ENCODE measurements around the gene HBG1. TPM values are rescaled to one million over a fixed set of nuclear protein-coding genes. Genes with fewer than 3 reads are reported as not detected.

Gene HBG1
- total RNA-seq, 2 donors from 2014 or later: not detected

DNA sequence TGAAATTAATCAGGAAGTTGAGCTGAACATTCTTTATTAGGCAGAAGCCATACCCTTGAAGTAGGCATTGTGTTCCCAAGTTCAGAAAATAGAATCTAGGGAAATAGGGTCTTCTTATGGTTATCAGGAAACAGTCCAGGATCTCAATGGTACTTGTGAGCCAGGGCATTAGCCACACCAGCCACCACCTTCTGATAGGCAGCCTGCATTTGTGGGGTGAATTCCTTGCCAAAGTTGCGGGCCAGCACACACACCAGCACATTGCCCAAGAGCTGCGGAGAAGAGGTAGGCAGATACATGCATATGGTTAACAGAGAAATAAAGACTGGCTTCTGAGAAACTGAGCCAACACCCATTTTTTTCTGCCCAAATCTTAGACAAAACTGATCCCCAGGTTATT is 16.8 kb downstream of the HBG1 start:
- ATAC-seq (ENCODE audit: insufficient number of reproducible peaks, low FRiP score, low read depth) (no peak), DNase-seq (ENCODE audit: low spot score) (no peak)
- TF ChIP-seq, protein P1, sequence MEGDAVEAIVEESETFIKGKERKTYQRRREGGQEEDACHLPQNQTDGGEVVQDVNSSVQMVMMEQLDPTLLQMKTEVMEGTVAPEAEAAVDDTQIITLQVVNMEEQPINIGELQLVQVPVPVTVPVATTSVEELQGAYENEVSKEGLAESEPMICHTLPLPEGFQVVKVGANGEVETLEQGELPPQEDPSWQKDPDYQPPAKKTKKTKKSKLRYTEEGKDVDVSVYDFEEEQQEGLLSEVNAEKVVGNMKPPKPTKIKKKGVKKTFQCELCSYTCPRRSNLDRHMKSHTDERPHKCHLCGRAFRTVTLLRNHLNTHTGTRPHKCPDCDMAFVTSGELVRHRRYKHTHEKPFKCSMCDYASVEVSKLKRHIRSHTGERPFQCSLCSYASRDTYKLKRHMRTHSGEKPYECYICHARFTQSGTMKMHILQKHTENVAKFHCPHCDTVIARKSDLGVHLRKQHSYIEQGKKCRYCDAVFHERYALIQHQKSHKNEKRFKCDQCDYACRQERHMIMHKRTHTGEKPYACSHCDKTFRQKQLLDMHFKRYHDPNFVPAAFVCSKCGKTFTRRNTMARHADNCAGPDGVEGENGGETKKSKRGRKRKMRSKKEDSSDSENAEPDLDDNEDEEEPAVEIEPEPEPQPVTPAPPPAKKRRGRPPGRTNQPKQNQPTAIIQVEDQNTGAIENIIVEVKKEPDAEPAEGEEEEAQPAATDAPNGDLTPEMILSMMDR (IDR thresholded peaks at IDR 0.05): no peak
- H3K27ac ChIP-seq: no peak overlapping the region
- no peaks in the 10 kb centered on the region for H3K9me3 ChIP-seq
- no peaks in the 10 kb centered on the region for H3K4me1 ChIP-seq (ENCODE audit: control insufficient read depth in 1 of 2, low read depth in 2 of 2)
- H3K36me3 ChIP-seq: no peaks in the 10 kb centered on the region
- H3K27me3 ChIP-seq (replicated peaks; ENCODE audit: insufficient read depth): no peaks in the 10 kb centered on the region
- no peak overlapping the region for H3K4me3 ChIP-seq

DNA sequence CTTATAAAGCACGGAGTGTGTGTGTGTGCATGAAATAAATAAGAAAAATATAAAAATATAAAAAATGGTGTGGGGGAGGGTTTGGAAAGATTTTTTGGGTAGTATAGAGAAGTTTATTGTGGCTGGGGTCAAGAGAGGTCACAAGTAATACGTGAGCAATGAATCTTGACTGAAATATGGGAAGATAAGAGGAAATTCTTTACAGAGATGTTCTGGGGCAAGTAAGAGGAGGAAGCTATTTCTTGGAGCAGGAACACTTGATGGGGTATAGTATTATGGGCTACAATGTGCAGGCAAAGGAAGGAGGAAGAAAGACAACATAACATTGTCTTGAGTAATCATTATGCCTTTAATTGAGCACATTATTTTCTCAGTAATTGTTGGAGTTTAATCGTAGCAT is 17.5 kb downstream of the HBG1 start:
- no peaks in the 10 kb centered on the region for H3K27me3 ChIP-seq (replicated peaks; ENCODE audit: insufficient read depth)
- TF ChIP-seq, protein P1 (IDR thresholded peaks at IDR 0.05): no peak
- ATAC-seq (ENCODE audit: insufficient number of reproducible peaks, low FRiP score, low read depth): no peak
- H3K27ac ChIP-seq: no peak overlapping the region
- no peak overlapping the region for H3K4me3 ChIP-seq
- no peaks in the 10 kb centered on the region for H3K9me3 ChIP-seq
- no peak for DNase-seq (ENCODE audit: low spot score)
- no peaks in the 10 kb centered on the region for H3K4me1 ChIP-seq (ENCODE audit: control insufficient read depth in 1 of 2, low read depth in 2 of 2)
- no peaks in the 10 kb centered on the region for H3K36me3 ChIP-seq

DNA sequence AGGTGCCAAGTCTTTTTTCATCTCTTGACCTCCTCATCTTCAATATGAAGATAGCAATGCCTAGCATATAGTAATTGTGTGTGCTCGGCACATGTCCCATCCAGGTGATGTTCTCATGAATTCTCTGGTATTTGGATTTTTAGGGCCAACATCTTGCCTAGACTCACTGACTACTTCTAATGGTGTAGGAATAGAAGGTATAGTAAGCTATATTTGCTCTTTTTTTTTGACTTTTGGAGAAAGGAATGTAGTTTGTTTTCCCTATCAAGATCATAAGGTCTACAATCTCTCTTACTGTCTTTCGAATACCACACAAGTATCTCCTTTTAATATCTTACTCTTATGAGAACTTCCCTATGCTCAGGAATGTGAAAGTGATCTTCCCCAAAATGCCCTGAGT is 18.5 kb downstream of the HBG1 start:
- DNase-seq (ENCODE audit: low spot score): no peak
- Histone ChIP-seq H3K4me3 (no peak overlapping the region), H3K36me3 (no peaks in the 10 kb centered on the region), H3K27ac (no peak overlapping the region), H3K9me3 (no peaks in the 10 kb centered on the region), H3K4me1 (ENCODE audit: control insufficient read depth in 1 of 2, low read depth in 2 of 2) (no peaks in the 10 kb centered on the region), H3K27me3 (replicated peaks; ENCODE audit: insufficient read depth) (no peaks in the 10 kb centered on the region)
- TF ChIP-seq, protein P1 (IDR thresholded peaks at IDR 0.05): no peak
- no peak for ATAC-seq (ENCODE audit: insufficient number of reproducible peaks, low FRiP score, low read depth)

DNA sequence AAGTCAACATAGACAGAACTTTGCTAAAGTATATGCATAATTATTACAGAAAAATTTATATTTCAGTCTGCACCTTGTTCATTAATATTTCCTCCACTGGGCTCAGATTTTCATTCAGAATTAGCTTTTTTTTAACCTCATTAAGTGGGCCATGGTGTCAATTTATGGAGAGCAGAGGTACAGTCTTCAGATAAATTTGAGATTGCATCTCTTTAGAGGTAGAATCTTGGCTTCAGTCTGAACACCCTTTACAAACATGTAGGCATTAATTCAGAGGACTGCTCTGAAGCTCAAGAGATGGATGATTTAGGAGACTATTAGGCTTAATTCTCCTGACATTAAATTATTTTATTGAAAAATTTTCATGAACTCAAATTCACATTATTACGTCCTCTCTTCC is 19.4 kb downstream of the HBG1 start:
- H3K4me3 ChIP-seq: no peak overlapping the region
- H3K4me1 ChIP-seq (ENCODE audit: control insufficient read depth in 1 of 2, low read depth in 2 of 2): no peaks in the 10 kb centered on the region
- no peak for DNase-seq (ENCODE audit: low spot score)
- TF ChIP-seq, protein P1 (IDR thresholded peaks at IDR 0.05): no peak
- H3K27ac ChIP-seq: no peak overlapping the region
- H3K9me3 ChIP-seq: no peaks in the 10 kb centered on the region
- H3K36me3 ChIP-seq: no peaks in the 10 kb centered on the region
- no peaks in the 10 kb centered on the region for H3K27me3 ChIP-seq (replicated peaks; ENCODE audit: insufficient read depth)
- ATAC-seq (ENCODE audit: insufficient number of reproducible peaks, low FRiP score, low read depth): no peak

DNA sequence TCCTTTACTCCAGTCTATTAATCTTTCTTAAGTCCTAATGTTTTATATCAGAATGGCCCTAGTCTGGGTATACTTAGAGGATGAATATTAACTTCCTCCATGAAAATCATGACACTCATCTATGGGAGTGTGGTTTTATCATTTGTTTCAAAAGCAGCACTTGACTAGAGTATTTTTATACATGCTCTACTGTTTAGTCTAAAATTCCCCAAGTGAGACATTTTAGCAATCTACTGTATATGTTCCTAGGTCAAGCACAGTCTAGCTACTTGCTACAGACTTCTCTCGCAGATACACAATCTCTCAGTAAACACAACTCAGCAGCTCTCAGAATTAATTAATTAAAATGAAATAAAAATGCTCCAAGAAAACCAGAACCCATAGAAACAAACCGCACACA is 19.9 kb downstream of the HBG1 start:
- H3K36me3 ChIP-seq: no peaks in the 10 kb centered on the region
- no peak overlapping the region for H3K27ac ChIP-seq
- TF ChIP-seq, protein P1 (IDR thresholded peaks at IDR 0.05): no peak
- ATAC-seq (ENCODE audit: insufficient number of reproducible peaks, low FRiP score, low read depth) (no peak), DNase-seq (ENCODE audit: low spot score) (no peak)
- H3K27me3 ChIP-seq (replicated peaks; ENCODE audit: insufficient read depth): no peaks in the 10 kb centered on the region
- H3K9me3 ChIP-seq: no peaks in the 10 kb centered on the region
- no peak overlapping the region for H3K4me3 ChIP-seq
- no peaks in the 10 kb centered on the region for H3K4me1 ChIP-seq (ENCODE audit: control insufficient read depth in 1 of 2, low read depth in 2 of 2)
